Smooth muscle cell (in vitro differentiated cells): Measurements from ENCODE around the gene NR6A1. TPM values are rescaled to one million over a fixed set of nuclear protein-coding genes. Genes with fewer than 3 reads are reported as not detected.

Experiments used
- DNase-seq: peaks from one replicate; lab custom pipeline; 2025; ENCODE audit not compliant: unreplicated experiment; lab: John Stamatoyannopoulos, UW
- H2AFZ ChIP-seq: fragments of 200-600 bp; sonication (generic); 2 replicates; pipeline ENCODE4 v1.6.0; 2016; ENCODE audit warnings: antibody characterized with exemption, low read depth, mild to moderate bottlenecking
- H3F3A ChIP-seq: fragments of 200-600 bp; sonication (generic); 2 replicates; pipeline ENCODE4 v1.6.0; 2017; ENCODE audit warnings: antibody characterized with exemption, low read depth
- H3K27ac ChIP-seq: fragments of 200-600 bp; sonication (generic); 2 replicates; pipeline ENCODE4 v1.5.1; 2016; ENCODE audit warnings: low read depth, mild to moderate bottlenecking
- H3K27me3 ChIP-seq: fragments of 200-600 bp; sonication (generic); 2 replicates; pipeline ENCODE4 v1.6.1; 2016; ENCODE audit warnings: low read depth, mild to moderate bottlenecking
- H3K36me3 ChIP-seq: fragments of 200-600 bp; sonication (generic); 2 replicates; pipeline ENCODE4 v1.5.1; 2016; ENCODE audit warnings: low read depth
- H3K4me1 ChIP-seq: fragments of 200-600 bp; sonication (generic); 2 replicates; pipeline ENCODE4 v1.5.1; 2016; ENCODE audit warnings: low read depth
- H3K4me2 ChIP-seq: fragments of 200-600 bp; sonication (generic); 2 replicates; pipeline ENCODE4 v1.6.0; 2016; ENCODE audit warnings: mild to moderate bottlenecking
- H3K4me3 ChIP-seq: fragments of 200-600 bp; sonication (generic); 2 replicates; pipeline ENCODE4 v1.5.1; 2016; ENCODE audit warnings: mild to moderate bottlenecking
- H3K79me2 ChIP-seq: fragments of 200-600 bp; sonication (generic); 2 replicates; pipeline ENCODE4 v1.6.0; 2016; ENCODE audit warnings: low read depth, mild to moderate bottlenecking
- H3K9ac ChIP-seq: fragments of 200-600 bp; sonication (generic); 2 replicates; pipeline ENCODE4 v1.6.0; 2016; ENCODE audit warnings: low read depth
- H3K9me3 ChIP-seq: fragments of 200-600 bp; sonication (generic); replicated peaks from 2 replicates; pipeline ENCODE4 v1.5.1; 2016; ENCODE audit warnings: low read depth
- H4K20me1 ChIP-seq: fragments of 200-600 bp; sonication (generic); 2 replicates; pipeline ENCODE4 v1.6.0; 2016; ENCODE audit warnings: low read depth
- WGBS: methylation state at CpG from one replicate; pipeline ENCODE4 v1.1.7; 2016; ENCODE audit warnings: low lambda C conversion rate; 5-methylcytosine and 5-hydroxymethylcytosine counted together
- polyA plus RNA-seq: library from polyadenylated mRNA; unstranded; fragments of >200 nt; fragmentation: Nextera tagmentation; extraction: Ambion mirVana; gene quantifications from 2 replicates; pipeline ENCODE4 v1.2.1, GENCODE V29; 2016
- total RNA-seq: library from RNA; depleted of rRNA; stranded (reverse); fragments of >200 nt; gene quantifications from 2 replicates; pipeline ENCODE4 v1.2.3, GENCODE V29; 2014
- TF ChIP-seq, protein P1 (sequence below): fragments of 200-600 bp; sonication (generic); IDR thresholded peaks from 2 replicates; pipeline ENCODE4 v1.5.1; 2017; ENCODE audit warnings: borderline replicate concordance, mild to moderate bottlenecking, antibody characterized with exemption; ENCODE audit not compliant: insufficient read depth, poor library complexity, severe bottlenecking

Gene NR6A1
- total and polyA plus RNA-seq, 2 experiments from 2014 or later = 0.17 to 0.31 TPM

DNA sequence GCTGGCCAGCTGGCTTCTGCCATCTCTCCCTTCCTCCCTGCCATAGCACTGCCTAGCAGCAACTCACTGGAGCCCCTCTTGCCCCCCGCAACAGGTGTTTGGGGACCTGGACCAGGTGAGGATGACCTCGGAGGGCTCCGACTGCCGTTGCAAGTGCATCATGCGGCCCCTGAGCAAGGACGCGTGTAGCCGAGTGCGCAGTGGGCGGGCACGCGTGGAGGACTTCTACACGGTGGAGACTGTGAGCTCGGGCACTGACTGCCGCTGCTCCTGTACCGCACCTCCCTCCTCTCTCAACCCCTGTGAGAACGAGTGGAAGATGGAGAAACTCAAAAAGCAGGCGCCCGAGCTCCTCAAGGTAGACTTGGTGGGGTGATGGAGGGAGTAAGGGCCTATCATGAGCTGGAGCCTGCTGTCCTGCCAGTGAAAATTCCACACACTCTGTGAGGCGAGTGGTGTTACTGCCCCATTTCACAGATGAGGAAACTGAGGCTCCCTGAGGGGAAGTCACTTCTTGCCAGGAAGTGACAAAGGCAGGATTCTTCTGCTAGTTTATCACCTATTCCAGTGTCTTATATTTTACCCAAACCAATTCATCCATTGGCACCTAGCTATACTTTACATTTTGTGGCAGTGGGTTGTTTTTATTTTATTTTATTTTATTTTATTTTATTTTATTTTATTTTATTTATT lies 15.9 kb upstream of the NR6A1 start:
- DNase-seq = no peak
- no peaks in the 10 kb centered on the region for H3K9me3 ChIP-seq
- H3K79me2 ChIP-seq = no peaks in the 10 kb centered on the region
- WGBS = 98% methylated on average over 20 of the region's 20 CpGs
- H3K27me3 ChIP-seq = no peaks in the 10 kb centered on the region
- H2AFZ ChIP-seq = no peak overlapping the region
- H3K4me1 ChIP-seq = no peaks in the 10 kb centered on the region
- TF ChIP-seq, protein P1, sequence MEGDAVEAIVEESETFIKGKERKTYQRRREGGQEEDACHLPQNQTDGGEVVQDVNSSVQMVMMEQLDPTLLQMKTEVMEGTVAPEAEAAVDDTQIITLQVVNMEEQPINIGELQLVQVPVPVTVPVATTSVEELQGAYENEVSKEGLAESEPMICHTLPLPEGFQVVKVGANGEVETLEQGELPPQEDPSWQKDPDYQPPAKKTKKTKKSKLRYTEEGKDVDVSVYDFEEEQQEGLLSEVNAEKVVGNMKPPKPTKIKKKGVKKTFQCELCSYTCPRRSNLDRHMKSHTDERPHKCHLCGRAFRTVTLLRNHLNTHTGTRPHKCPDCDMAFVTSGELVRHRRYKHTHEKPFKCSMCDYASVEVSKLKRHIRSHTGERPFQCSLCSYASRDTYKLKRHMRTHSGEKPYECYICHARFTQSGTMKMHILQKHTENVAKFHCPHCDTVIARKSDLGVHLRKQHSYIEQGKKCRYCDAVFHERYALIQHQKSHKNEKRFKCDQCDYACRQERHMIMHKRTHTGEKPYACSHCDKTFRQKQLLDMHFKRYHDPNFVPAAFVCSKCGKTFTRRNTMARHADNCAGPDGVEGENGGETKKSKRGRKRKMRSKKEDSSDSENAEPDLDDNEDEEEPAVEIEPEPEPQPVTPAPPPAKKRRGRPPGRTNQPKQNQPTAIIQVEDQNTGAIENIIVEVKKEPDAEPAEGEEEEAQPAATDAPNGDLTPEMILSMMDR = no peak
- no peaks in the 10 kb centered on the region for H4K20me1 ChIP-seq
- no peaks in the 10 kb centered on the region for H3K36me3 ChIP-seq
- no peaks in the 10 kb centered on the region for H3F3A ChIP-seq
- no peak overlapping the region for H3K4me2 ChIP-seq
- no peak overlapping the region for H3K27ac ChIP-seq
- H3K4me3 ChIP-seq = no peak overlapping the region
- H3K9ac ChIP-seq = no peak overlapping the region

DNA sequence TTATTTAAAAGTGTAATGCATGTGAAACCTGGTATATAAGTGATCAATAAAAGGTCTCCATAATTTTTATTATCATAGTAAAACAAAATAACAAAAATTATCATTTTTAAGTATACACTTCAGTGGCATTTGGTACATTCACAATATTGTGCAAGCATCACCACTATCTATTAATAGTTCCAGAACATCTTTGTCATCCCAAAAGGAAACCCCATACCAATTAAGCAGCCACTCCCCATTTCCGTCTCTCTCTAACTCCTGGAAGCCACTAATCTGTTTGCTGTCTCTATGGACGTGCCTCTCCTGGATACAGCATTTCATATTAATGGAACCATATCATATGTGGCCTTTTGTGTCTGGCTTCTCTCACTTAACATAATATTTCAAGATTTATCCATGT lies 13.4 kb upstream of the NR6A1 start:
- H3K9ac ChIP-seq = no peak overlapping the region
- H3K79me2 ChIP-seq = no peaks in the 10 kb centered on the region
- TF ChIP-seq, protein P1 = no peak
- peaks cover 7% of the 10 kb centered on the region for H3K4me1 ChIP-seq
- no peak overlapping the region for H3K4me2 ChIP-seq
- no peaks in the 10 kb centered on the region for H4K20me1 ChIP-seq
- no peaks in the 10 kb centered on the region for H3K27me3 ChIP-seq
- no peaks in the 10 kb centered on the region for H3K9me3 ChIP-seq
- H3K27ac ChIP-seq = no peak overlapping the region
- no peaks in the 10 kb centered on the region for H3K36me3 ChIP-seq
- no peaks in the 10 kb centered on the region for H3F3A ChIP-seq
- H2AFZ ChIP-seq = no peak overlapping the region
- no peak for DNase-seq
- H3K4me3 ChIP-seq = no peak overlapping the region
- 48% methylated on average over 2 of the region's 2 CpGs for WGBS

DNA sequence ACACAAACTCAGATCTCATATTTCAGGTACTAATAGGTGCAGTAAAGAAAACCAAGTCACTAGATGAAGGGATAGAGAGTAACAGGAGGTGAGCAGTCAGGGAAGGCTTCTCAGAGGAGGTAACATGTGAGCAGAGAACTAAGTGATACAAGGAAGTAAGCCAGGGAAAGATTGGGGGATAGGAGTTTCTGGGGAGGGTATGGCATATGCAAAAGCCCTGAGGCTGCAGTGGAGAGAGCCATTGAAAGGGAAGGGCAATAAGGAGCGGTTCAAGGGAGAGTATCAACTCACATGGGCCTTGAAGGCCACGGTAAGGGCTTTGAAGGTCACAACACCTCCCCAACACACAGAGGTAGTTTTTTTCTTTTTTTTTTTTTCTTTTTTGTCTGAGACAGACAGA lies 12.7 kb upstream of the NR6A1 start:
- Histone ChIP-seq H3K9ac (no peak overlapping the region), H3K4me3 (no peak overlapping the region), H4K20me1 (no peaks in the 10 kb centered on the region), H3F3A (no peaks in the 10 kb centered on the region), H3K4me2 (no peak overlapping the region), H2AFZ (no peak overlapping the region), H3K9me3 (no peaks in the 10 kb centered on the region), H3K27ac (no peak overlapping the region), H3K27me3 (no peaks in the 10 kb centered on the region), H3K4me1 (peaks cover 13% of the 10 kb centered on the region), H3K36me3 (no peaks in the 10 kb centered on the region), H3K79me2 (no peaks in the 10 kb centered on the region)
- 90% methylated on average over 2 of the region's 2 CpGs for WGBS
- DNase-seq = no peak
- TF ChIP-seq, protein P1 = no peak
